GM12872 (cell line): ENCODE data around the gene DRP2.

Experiments
- TF ChIP-seq, protein P1 (sequence below): IDR thresholded peaks from 3 replicates; pipeline ENCODE4 v1.5.1; 2011; ENCODE audit warnings: low read depth, mild to moderate bottlenecking, low read length, moderate library complexity; ENCODE audit not compliant: insufficient read depth

The DRP2 gene, protein sequence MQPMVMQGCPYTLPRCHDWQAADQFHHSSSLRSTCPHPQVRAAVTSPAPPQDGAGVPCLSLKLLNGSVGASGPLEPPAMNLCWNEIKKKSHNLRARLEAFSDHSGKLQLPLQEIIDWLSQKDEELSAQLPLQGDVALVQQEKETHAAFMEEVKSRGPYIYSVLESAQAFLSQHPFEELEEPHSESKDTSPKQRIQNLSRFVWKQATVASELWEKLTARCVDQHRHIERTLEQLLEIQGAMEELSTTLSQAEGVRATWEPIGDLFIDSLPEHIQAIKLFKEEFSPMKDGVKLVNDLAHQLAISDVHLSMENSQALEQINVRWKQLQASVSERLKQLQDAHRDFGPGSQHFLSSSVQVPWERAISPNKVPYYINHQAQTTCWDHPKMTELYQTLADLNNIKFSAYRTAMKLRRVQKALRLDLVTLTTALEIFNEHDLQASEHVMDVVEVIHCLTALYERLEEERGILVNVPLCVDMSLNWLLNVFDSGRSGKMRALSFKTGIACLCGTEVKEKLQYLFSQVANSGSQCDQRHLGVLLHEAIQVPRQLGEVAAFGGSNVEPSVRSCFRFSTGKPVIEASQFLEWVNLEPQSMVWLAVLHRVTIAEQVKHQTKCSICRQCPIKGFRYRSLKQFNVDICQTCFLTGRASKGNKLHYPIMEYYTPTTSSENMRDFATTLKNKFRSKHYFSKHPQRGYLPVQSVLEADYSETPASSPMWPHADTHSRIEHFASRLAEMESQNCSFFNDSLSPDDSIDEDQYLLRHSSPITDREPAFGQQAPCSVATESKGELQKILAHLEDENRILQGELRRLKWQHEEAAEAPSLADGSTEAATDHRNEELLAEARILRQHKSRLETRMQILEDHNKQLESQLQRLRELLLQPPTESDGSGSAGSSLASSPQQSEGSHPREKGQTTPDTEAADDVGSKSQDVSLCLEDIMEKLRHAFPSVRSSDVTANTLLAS

DNA sequence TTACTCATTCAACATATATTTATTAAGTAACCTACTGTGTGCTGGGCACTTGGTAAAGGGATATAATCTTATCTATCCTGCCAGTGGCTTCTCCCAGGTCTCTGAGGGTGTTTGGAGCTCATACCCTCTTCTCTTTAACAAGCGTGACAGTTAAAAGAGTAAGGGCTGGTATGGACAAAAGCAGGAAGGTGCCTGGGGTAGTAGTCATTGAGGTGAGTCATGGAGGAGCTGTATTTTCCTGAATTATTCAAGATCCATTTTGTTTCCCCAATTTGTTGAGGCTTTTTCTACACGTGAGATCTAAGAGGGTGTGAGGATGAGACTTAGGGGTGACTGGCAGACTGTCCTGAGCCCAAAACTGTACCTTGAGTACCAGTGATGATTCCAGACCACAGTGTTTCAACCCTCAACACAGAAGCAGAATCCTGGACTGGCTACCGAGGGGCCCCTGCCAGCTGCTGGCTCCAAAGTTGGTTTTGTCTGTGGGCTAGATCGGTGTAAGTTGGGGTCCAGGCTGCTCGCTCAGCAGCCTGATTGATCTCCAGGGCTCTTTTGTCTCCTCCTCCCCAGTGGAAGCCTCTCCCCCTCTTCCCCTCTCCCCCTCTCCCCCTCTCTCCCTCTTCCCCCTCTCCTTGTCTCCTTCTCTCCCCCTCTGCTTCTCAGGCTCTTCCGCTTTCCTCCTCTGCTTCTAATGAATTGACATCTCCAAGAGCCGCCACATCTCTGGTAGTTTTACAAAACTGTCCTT, at the start of gene DRP2:
TSS of gene DRP2 (plus strand) at position 671 of the 748 bp plus-strand sequence. CDS start 11,862 bp downstream, outside the sequence.
- TF ChIP-seq, protein P1, sequence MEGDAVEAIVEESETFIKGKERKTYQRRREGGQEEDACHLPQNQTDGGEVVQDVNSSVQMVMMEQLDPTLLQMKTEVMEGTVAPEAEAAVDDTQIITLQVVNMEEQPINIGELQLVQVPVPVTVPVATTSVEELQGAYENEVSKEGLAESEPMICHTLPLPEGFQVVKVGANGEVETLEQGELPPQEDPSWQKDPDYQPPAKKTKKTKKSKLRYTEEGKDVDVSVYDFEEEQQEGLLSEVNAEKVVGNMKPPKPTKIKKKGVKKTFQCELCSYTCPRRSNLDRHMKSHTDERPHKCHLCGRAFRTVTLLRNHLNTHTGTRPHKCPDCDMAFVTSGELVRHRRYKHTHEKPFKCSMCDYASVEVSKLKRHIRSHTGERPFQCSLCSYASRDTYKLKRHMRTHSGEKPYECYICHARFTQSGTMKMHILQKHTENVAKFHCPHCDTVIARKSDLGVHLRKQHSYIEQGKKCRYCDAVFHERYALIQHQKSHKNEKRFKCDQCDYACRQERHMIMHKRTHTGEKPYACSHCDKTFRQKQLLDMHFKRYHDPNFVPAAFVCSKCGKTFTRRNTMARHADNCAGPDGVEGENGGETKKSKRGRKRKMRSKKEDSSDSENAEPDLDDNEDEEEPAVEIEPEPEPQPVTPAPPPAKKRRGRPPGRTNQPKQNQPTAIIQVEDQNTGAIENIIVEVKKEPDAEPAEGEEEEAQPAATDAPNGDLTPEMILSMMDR = no peak

DNA sequence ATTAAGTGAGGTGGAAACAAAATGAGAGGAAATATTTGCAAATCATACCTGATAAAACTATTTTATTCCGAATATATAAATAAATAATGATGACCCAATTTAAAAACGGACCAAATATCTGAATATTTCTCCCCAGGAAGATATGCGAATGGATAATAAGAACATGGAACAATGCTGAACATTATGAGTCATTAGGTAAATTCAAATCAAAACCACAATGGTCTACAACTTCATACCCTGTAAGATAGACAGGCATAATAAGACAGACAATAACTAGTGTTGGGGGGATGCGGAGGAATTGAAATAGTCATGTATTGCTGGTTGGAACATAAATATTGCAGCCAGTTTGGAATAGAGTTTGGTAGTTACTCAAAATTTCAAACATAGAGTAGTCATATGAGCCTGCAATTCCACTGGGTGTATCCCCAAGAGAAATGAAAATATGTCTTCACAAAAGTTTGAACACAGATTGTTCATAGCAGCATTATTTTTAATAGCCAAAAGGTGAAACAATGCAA, 47.6 kb upstream of the DRP2 start:
- TF ChIP-seq, protein P1 = no peak

DNA sequence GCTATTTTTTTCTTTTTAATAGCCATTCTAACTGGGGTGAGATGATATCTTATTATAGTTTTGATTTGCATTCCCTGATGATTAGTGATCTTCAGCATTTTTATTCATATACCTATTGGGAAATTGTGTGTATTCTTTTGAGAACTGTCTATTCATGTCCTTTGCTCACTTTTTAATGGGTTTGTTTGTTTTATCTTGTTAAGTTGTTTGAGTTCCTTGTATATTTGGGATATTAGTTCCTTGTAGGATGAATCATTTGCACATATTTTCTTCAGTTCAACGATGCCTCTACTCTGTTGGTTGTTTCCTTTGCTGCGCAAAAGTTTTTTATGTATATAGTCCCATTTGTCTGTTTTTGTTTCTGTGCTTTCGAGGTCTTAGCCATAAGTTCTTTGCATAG, 43.1 kb upstream of the DRP2 start:
- TF ChIP-seq, protein P1 = no peak

DNA sequence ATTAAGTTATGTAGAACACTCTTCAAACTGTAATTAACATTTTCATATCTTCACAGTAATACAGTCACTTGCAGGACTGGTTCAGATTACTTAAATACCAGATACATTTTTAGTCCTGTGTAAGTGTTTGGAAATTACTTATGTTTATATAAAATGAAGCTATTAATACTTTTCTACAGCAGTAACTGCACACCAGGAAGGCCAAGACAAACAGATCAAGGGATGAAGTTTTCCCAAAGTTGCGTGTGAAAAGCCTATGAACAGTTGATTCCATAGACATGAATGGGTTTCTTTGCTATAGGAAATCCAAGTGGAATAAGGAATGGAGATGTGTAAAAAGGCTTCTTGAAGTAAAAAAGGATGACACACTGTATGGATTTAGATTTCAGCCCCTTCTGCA, 28.9 kb upstream of the DRP2 start:
- TF ChIP-seq, protein P1 = no peak

DNA sequence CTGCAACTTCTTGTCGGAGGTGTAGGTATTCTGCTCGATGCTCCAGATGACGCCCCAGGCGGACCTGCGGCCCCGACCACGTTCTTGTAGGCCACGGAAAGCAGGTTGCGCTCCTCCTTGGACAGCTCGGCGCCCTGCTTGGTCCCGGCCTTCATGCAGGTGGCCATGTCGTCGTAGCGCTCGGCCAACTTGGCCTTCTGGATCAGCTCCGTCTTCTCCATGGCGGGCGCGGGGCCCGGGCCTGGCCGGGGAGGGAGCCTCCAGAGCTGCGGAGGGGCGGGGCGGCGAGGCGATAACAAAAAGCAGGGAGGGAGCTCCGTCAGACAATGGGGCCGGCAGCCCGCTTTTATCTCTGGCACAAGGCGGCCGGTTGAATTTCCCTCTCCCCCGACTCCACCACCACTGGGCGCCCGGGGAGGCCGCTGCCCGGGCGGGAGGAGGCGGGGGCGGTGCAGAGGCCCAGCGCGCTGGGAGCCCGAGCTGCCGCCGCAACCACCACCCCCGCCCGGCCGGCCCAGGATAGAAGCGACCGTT, 28.3 kb upstream of the DRP2 start:
- TF ChIP-seq, protein P1 = no peak

DNA sequence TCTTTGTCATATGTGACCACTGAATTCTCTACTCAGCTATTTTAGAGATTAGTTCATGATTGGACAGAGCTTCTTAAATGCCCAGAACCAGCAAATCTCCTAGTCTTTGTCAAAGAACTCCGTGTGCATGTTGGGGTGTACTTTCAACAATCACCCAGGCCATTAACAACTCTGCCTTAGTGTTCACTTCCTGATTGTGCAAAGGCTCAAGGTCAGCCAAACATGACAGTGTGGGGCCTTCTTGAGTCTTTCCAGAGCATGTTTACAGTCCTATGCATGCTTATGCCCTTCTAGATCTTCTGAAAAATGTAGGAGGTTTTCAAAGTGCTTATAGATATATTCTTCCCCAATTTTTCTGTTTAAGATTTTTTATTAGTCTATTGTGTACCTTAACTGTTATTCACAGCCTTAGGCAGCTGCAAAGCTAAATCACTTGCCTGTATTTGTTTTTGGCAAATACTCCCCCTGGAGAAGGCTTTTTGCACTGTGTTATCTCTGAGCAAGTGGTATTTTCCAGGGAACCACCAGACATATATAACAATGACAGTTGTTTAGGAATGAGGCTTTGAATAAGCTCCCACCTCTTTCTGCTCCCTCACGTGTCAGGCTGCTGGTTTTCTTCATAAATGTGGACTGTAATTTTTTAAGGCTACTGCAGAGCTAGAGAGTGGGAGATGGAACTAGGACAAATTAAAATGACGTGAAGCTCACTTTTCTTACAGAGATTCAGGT, 24.0 kb upstream of the DRP2 start:
- TF ChIP-seq, protein P1 = no peak
